ENCODE measurements around the gene THEM4.
"Not testable (repeated sequence)": the region's sequence is repeated elsewhere in the genome, so short reads cannot be mapped to it uniquely, and the experiment has no call there.

Gene THEM4

GRCh38 chr1:151891512-151891911 lies 17.8 kb downstream of the THEM4 start:
- no peak for DNase-seq (ENCODE audit: low read depth)
- no peak for TF ChIP-seq CTCF (IDR thresholded peaks at IDR 0.05; ENCODE audit: low read length, missing control alignments)

GRCh38 chr1:151888972-151889570 lies 20.2 kb downstream of the THEM4 start:
- H3K4me3 ChIP-seq (replicated peaks; ENCODE audit: low read depth, low read length) = no peak overlapping the region
- peak; percentile 31 for TF ChIP-seq CTCF (IDR thresholded peaks at IDR 0.05; ENCODE audit: low read length, missing control alignments)
- DNase-seq (ENCODE audit: low read depth) = no peak

More at GRCh38 chr1:151891512-151891911, 17.8 kb downstream of the THEM4 start:
- H3K4me3 ChIP-seq (replicated peaks; ENCODE audit: low read depth, low read length) = no peak overlapping the region

GRCh38 chr1:151887028-151887427 lies 22.3 kb downstream of the THEM4 start:
- H3K4me3 ChIP-seq (replicated peaks; ENCODE audit: low read depth, low read length) = no peak overlapping the region
- TF ChIP-seq CTCF (IDR thresholded peaks at IDR 0.05; ENCODE audit: low read length, missing control alignments) = no peak
- peak; percentile 86 for DNase-seq (ENCODE audit: low read depth)

- H3K4me3 ChIP-seq (replicated peaks; ENCODE audit: low read depth, low read length) = no peak overlapping the region
- DNase-seq (ENCODE audit: low read depth) = no peak
- no peak for TF ChIP-seq CTCF (IDR thresholded peaks at IDR 0.05; ENCODE audit: low read length, missing control alignments)
Measured at GRCh38 chr1:151885479-151885878, 23.8 kb downstream of the THEM4 start.

- DNase-seq (ENCODE audit: low read depth); H3K4me3 ChIP-seq (replicated peaks; ENCODE audit: low read depth, low read length): not testable (repeated sequence)
Measured at GRCh38 chr1:151884879-151885278, 24.4 kb downstream of the THEM4 start.

- H3K4me3 ChIP-seq (replicated peaks; ENCODE audit: low read depth, low read length); DNase-seq (ENCODE audit: low read depth): not testable (repeated sequence)
Measured at GRCh38 chr1:151884445-151884844, 24.9 kb downstream of the THEM4 start.

- not testable (repeated sequence) for H3K4me3 ChIP-seq (replicated peaks; ENCODE audit: low read depth, low read length); DNase-seq (ENCODE audit: low read depth)
Measured at GRCh38 chr1:151883898-151884297, 25.4 kb downstream of the THEM4 start.

- not testable (repeated sequence) for DNase-seq (ENCODE audit: low read depth); H3K4me3 ChIP-seq (replicated peaks; ENCODE audit: low read depth, low read length)
Measured at GRCh38 chr1:151882918-151883317, 26.4 kb downstream of the THEM4 start.

- TF ChIP-seq CTCF (IDR thresholded peaks at IDR 0.05; ENCODE audit: low read length, missing control alignments) = no peak
- no peak overlapping the region for H3K4me3 ChIP-seq (replicated peaks; ENCODE audit: low read depth, low read length)
- no peak for DNase-seq (ENCODE audit: low read depth)
Measured at GRCh38 chr1:151882466-151882865, 26.8 kb downstream of the THEM4 start.

Measured in fibroblast of pulmonary artery (primary cell).